Kidney capillary endothelial cell (primary cell): ENCODE measurements around the gene PSD2.

Source experiments
- DNase-seq: peaks from one replicate; pipeline ENCODE4 v3.0.0-alpha.2; 2018; ENCODE audit warnings: low spot score

The PSD2 gene

DNA sequence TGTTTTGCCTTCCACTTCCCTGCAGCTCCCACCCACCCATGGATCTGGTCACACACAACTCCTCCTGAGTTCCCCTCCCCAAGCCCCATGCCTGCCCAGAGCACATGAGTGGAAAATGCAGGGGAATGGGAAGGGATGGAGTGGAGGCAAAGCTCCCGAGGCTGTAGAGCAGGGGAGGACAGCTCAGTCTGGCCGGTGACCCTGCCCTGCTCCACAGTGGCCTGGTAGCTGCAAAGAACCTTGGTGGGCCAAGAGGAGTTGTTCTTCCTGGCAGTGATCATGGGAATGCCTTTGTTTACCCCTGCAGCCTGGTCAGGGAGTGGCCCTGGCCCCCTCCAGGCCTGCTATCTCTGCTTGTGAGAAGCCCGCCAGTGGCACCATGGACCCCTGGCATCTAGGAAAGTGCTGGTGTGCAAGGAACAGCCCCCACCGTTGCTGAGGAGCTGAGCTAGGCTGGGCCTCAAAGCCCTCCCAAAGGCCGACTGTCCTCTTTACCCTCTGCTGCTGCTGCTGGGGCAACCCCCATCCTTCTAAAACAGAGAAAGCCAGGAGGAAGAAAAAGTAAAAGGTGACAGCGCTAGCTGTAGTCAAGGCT is 60.4 kb downstream of the PSD2 start:
- no peak for DNase-seq

DNA sequence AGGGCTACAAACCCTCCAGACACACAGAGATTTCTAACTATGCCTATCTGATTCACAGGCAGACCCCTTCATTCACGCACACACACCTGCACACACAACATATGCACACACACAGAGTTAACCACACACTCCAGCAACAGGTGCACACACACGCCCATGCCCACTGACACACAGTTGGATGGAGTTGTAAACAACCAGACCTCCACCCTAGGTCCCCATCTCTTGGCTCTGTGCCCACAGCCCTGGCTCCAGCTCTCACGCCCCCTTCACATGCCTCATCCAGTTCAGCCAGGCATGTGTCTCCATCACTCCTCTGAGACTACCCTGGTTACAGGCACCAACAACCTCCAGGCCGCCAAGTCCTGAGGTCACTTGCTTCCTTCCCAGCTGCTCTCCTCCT is 61.1 kb downstream of the PSD2 start:
- DNase-seq: no peak

DNA sequence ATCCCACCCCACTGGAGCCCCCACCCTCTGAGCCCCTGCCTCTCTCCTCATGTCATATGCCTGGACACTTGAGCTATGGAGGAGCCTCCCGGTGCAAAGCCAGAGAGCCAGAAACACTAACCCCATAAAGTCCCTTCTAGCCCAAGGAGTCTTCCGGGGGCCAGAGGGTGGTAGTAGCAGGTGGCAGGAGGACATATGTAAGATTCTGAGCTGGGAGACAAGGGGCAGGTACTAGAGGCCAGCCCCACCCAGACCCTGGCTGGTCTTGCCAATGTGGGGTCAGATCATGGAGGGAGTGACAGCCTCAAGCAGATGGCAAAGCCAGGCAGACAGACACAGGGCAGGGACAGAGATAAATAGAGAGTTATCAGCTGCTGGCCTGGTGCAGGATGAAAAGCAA is 63.4 kb downstream of the PSD2 start:
- DNase-seq: no peak

DNA sequence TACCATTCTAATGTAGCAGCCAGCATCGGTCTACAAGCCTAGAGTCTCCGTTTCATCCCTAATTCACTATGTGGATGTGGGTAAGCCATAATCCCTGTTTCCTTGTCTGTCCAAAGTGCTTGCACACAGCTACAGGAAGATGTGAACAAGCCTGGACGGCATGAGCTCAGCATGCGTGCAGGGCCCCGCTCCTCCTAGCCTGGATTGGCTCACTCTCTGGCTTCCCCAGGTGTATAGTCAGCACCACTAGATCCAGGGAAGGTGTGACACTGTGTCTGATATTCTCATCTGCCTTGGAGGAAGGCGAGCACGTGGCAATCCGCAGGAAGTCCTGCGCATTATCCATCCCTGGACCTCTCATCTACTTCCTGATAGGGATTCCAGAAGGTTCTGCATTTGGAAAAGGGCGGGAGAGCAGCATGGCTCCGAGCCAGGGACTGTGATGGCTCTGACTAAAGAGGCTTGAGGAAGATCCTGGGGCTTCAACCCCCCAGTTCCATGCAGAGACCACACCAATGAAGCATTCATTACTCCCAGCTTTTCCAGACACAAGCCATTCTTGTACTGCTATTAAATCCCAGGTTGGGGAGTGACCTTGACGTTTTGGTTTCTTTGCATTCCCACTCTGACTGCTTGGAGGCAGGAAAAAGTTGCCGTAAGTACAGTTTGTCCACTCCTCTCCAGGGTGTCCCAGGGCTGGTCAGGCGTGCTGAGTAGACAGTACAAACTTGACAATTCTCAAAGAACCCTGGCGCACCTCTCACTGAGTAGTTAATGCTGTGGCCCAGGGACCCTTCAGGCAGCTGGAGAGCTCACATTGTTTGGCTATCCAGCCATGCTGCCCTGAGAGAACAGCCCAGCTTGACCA is 65.6 kb downstream of the PSD2 start:
- DNase-seq: no peak

DNA sequence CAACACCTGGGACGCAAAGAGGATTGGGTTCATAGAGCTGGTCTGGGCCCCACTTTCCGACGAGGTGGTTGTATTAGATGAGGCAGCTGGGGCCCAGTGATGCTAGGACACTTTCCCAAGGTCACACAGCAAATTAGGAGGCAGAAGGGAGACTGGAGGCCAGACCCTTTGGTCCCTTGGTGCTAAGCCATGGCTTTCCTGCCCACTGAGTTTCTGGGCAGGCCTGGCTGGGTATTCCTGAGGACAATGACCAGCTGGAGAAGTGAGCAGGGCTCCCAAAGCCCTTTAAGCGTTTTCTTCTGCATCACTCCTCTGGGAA is 66.2 kb downstream of the PSD2 start:
- no peak for DNase-seq

GRCh38 chr5:139862313-139862712 is 66.7 kb downstream of the PSD2 start:
- no peak for DNase-seq

GRCh38 chr5:139862803-139863202 is 67.2 kb downstream of the PSD2 start:
- DNase-seq: no peak

DNA sequence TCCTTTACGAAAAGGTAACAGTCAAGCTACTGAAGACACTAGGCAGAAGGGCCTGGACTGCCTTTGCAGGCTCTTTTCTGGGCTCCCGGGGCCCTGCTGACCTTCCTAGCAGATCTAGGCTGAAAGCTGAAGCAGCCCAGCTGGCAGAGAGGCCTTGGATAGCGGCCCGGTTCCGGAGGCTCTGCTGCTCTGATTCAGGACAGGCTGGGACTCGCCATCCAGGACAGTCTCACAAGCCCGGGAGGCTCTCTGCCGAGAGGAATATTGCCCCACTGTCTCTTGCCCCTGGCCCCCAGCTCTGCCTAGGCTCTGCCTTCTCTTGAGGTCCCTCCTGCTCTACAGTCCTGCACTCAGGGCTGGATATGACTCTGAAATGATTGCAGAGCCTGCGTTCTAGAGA is 67.8 kb downstream of the PSD2 start:
- DNase-seq: no peak

DNA sequence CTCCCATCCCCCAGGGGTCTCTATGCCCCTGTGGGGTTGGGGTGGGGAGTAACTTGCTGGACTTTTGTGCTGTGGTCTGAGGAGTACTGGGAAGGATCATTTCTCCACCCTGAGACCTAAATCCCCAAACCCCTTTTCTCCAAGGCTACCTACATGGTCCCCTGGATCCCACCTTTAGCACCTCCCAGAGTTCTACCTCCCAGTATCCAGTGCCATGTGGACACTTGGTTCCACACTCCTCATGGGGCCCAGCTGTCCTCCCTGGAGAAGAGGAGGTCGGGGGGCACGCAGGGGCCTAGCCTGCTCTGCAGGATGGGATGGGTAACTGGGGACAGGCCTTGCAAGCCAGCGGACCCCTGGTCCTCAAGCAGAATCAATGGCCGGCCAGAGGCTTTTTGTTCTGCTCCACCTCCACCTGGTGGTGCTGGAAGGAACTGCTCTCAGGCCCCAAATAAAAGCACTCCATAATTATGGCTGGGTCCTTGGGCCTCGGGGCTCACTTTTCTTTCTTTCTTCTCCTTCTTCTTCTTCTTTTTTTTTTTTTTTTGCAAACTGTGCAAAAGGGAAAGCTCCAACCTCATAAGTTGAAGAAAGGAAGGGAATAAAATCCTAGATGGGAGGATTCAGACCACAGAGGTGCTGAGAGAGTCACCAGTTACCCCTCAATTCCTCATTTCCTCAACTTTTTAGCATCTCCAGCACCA is 68.4 kb downstream of the PSD2 start:
- peak; percentile 38 for DNase-seq

GRCh38 chr5:139864716-139865483 is 69.3 kb downstream of the PSD2 start:
- no peak for DNase-seq

DNA sequence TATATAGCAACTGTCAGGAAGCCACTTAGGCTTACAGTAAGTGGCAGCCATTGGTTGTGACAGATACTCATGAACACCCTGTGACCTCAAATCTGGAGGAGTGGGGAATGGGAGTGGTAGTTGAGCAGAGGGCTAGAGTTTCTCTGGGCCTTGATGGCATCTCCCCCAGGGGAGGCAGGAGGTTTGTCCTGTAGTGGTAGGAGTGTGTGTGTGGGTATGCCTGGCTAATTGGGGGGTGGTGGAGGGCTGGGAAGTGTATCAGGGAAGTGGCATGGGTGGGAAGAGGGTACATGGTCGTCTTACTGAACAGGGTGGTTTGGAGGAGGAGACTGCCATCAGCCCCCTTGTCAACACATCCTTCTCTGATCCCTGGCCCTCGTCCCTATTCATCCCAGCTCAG is 71.5 kb downstream of the PSD2 start:
- no peak for DNase-seq

GRCh38 chr5:139867581-139867980 is 72.0 kb downstream of the PSD2 start:
- DNase-seq: no peak

GRCh38 chr5:139869042-139869790 is 73.6 kb downstream of the PSD2 start:
- DNase-seq: no peak

DNA sequence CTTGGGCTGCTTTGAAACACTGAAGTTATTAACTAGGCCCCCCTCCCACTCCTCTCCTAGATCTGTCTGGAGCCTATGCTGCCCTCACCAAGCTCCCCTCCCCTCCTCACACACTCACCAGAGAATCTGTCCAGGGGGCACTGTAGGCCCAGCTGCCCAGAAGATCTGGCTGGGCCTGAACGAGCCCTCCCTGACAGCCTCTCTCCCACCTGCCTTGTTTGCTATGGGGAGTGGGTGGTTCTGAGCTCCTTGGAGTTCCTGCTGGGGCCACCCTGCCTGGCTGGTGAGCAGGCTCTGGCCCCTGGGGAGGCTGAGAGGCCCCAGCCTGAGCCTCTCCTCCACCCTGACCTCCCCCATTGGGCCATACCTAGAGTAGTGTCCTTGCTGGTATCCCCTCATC is 75.1 kb downstream of the PSD2 start:
- DNase-seq: no peak

GRCh38 chr5:139871614-139872013 is 76.0 kb downstream of the PSD2 start:
- DNase-seq: no peak

DNA sequence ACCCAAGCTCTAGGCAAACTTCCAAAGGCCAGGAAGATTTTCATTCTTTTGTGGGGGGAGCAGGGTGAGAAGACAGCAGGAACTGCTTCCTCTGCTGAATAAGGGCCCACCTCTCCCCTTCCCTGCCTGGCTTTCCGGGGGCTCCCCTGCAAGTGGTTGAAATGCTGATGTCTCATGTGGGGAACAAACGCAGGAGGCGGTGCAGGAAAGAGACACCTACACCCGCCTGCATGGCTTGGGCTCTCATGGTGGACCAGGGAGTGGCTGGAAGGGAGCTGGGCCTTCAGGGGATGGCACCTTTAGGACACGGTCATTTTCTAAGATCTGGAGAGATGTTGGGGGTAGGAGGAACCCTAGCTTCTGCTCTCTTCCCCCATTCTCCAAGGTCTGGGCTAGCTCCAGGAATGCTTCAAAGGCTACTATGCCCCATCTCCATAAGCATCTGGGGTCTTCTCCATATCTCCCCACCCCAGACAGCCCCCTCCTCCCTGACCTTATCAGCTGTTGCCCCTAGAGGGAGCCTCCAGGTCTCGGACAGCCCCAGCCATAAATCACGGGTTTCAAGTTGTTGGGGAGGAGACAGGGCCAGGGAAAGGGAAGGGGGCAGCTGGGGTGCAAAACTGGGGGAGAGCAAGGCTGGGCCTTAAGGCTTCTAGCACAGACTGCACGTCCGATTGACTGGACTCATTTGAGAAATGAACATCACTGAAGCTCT is 76.6 kb downstream of the PSD2 start:
- no peak for DNase-seq

DNA sequence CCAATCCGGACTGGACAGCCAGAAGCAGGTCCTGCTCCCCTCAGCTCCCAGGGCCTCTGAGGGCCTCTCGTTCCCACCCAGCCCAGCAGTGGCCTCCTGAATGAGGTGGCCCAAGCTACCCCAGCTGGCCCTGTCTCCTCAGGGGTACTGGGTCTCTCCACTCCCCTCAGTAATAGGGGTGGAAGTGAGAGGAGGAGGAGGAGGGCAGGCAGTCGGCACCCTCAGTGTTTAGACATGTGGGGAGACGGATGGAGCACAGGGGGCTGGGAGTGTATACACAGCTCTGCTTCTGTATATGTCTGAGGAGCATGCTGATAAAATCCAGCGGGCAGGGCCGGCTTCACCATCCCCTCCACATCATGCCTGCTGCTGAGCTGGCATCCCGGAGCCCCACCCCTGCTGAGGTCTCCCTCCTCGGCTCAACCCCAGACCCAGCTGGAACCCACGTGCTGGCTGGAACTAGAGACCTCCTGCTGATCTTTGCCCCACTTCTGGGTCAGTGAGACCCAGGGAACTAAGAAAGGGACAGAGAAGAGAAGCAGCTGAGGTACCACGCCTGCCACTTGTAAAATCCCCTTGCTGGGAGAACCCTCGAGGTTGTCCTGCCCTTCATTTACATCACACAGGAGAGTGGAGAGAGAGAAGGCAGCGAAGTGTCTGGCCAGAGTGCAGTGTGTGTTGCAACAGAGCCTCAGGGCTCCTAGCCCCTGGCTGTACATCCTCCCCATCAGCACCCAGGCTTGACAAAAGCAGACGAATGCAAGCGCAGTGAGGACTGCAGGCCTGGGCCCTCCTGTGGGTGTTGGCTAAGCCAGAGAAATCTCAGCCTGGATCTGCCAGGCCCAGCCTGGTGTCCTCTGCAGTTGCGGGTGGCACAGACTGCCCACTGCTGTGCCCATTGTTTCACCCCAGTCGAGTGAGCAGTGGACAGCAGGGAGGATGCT is 77.5 kb downstream of the PSD2 start:
- DNase-seq: no peak

GRCh38 chr5:139875957-139876356 is 80.3 kb downstream of the PSD2 start:
- DNase-seq: no peak

DNA sequence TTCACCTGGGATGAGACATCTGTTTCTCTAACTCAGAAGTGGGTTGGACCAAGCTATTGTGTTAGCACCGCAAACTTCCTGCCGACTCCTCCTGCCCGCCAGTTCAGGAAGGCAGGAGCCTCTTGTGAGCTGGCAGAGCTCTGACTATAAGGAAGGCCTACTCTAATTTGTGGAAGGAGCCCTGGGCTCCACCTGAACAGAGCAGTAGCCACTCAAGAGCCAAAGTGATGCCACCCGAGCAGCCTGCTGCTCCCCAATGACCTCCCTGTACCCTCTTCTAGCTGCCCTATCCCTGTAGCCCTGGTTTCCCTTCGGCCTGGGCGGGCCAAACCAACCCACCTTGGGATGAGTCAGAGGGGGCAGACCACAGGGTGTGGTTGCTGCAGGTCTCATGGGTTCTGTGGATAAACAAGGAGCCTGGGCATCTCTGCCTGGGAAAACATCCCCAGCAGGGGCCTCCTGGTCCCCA is 81.6 kb downstream of the PSD2 start:
- peak; percentile 15 for DNase-seq

GRCh38 chr5:139878093-139878492 is 82.5 kb downstream of the PSD2 start:
- no peak for DNase-seq
